PC-3 (cell line): ENCODE data around the gene RNF11.

Experiments used
- CTCF ChIP-seq: fragments of 300-600 bp; sonication (generic); conservative IDR thresholded peaks from 2 replicates; pipeline ENCODE4 v1.5.1; 2017; ENCODE audit warnings: antibody characterized with exemption, low read depth, mild to moderate bottlenecking, low read length
- EZH2 ChIP-seq: fragments of 300-600 bp; sonication (generic); IDR thresholded peaks from one replicate; pipeline ENCODE4 v1.6.1; 2017; ENCODE audit warnings: antibody characterized with exemption, mild to moderate bottlenecking, low read length; ENCODE audit not compliant: unreplicated experiment

GRCh38 chr1:51264451-51264850 lies 28.4 kb downstream of the RNF11 start:
- TF ChIP-seq CTCF, result no peak
- TF ChIP-seq EZH2, result no peak
